SU-DHL-6 (cell line): ENCODE results near the gene ACADSB.
A peak's percentile ranks its signal among the peaks of the same experiment; 100 is the strongest.

Experiments used
- H2AFZ ChIP-seq: fragments of 200-600 bp; sonication (generic); 2 replicates; pipeline ENCODE4 v1.6.1; 2014; ENCODE audit warnings: low read depth, mild to moderate bottlenecking, moderate library complexity, mixed read lengths, antibody characterized with exemption, low read length; ENCODE audit not compliant: severe bottlenecking
- H3F3A ChIP-seq: fragments of 200-600 bp; shearing (Covaris generic); 2 replicates; pipeline ENCODE4 v1.6.0; 2016; ENCODE audit warnings: antibody characterized with exemption, mild to moderate bottlenecking; ENCODE audit not compliant: insufficient read depth
- H3K27ac ChIP-seq: fragments of 200-600 bp; sonication (generic); 2 replicates; pipeline ENCODE4 v1.5.1; 2016; ENCODE audit warnings: low read depth, mild to moderate bottlenecking, low read length, moderate library complexity, mixed read lengths
- H3K27me3 ChIP-seq: fragments of 200-600 bp; sonication (generic), shearing (Covaris generic); 2 replicates; pipeline ENCODE4 v1.6.0; 2014; ENCODE audit warnings: mild to moderate bottlenecking, low read length
- H3K36me3 ChIP-seq: fragments of 200-600 bp; sonication (generic); 2 replicates; pipeline ENCODE4 v1.6.1; 2014; ENCODE audit warnings: mild to moderate bottlenecking, low read length, mixed read lengths
- H3K4me2 ChIP-seq: fragments of 300-600, 200-600 bp; shearing (Covaris generic), sonication (generic); 2 replicates; pipeline ENCODE4 v1.6.0; 2014; ENCODE audit warnings: low read length, low read depth, mild to moderate bottlenecking; ENCODE audit not compliant: poor library complexity, severe bottlenecking
- H3K4me3 ChIP-seq: fragments of 200-600 bp; sonication (generic); 2 replicates; pipeline ENCODE4 v1.5.1; 2014; ENCODE audit warnings: antibody characterized with exemption, low read length, mild to moderate bottlenecking, mixed read lengths; ENCODE audit not compliant: insufficient read depth, poor library complexity, severe bottlenecking
- H3K79me2 ChIP-seq: fragments of 200-600 bp; sonication (generic); 2 replicates; pipeline ENCODE4 v1.6.1; 2014; ENCODE audit warnings: mild to moderate bottlenecking, low read length, moderate library complexity; ENCODE audit not compliant: insufficient read depth
- H3K9ac ChIP-seq: fragments of 200-600 bp; sonication (generic); 2 replicates; pipeline ENCODE4 v1.7.0; 2014; ENCODE audit warnings: mild to moderate bottlenecking, low read length
- H3K9me2 ChIP-seq: fragments of 200-600 bp; sonication (generic); replicated peaks from 2 replicates; pipeline ENCODE4 v1.6.1; 2014; ENCODE audit warnings: low read length; ENCODE audit not compliant: insufficient read depth
- H3K9me3 ChIP-seq: fragments of 200-600 bp; sonication (generic); 2 replicates; pipeline ENCODE4 v1.6.1; 2014; ENCODE audit warnings: low read length, mixed read lengths; ENCODE audit not compliant: insufficient read depth
- H4K20me1 ChIP-seq: fragments of 200-600 bp; sonication (generic); 2 replicates; pipeline ENCODE4 v1.6.1; 2014; ENCODE audit warnings: low read depth, mild to moderate bottlenecking, antibody characterized with exemption, low read length, moderate library complexity, mixed read lengths
- EZH2phosphoT487 ChIP-seq: fragments of 200-600 bp; sonication (generic), shearing (Covaris generic); conservative IDR thresholded peaks from 2 replicates; pipeline ENCODE4 v1.6.1; 2018; ENCODE audit warnings: mild to moderate bottlenecking, antibody characterized with exemption, low read length, moderate library complexity, mixed read lengths
- TF ChIP-seq, protein P1 (sequence below): fragments of 200-600 bp; sonication (generic); IDR thresholded peaks from one replicate; pipeline ENCODE4 v1.5.1; 2017; ENCODE audit warnings: antibody characterized with exemption, mild to moderate bottlenecking, low read length, moderate library complexity; ENCODE audit not compliant: insufficient read depth, poor library complexity, severe bottlenecking

Gene ACADSB

DNA sequence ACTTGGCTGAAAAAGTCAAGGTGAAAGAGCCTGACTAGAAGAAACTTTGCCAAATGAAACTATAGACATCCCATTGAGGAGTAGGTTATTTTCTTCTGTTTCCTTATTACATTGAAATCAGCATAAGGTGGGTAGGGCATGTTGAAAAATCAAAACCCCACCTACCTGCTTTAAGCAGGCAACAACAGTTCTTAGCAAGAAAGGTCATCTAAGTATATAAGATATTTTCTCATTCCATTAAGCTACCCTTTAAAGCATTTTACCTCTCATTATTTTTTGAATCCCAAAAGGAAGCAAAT is 30.8 kb downstream of the ACADSB start:
- H2AFZ ChIP-seq: no peak overlapping the region
- no peaks in the 10 kb centered on the region for H3K9me2 ChIP-seq
- no peaks in the 10 kb centered on the region for H3K27me3 ChIP-seq
- no peak overlapping the region for H3K4me2 ChIP-seq
- H3F3A ChIP-seq: no peaks in the 10 kb centered on the region
- H4K20me1 ChIP-seq: no peaks in the 10 kb centered on the region
- no peaks in the 10 kb centered on the region for H3K79me2 ChIP-seq
- H3K9me3 ChIP-seq: no peaks in the 10 kb centered on the region
- TF ChIP-seq, protein P1, sequence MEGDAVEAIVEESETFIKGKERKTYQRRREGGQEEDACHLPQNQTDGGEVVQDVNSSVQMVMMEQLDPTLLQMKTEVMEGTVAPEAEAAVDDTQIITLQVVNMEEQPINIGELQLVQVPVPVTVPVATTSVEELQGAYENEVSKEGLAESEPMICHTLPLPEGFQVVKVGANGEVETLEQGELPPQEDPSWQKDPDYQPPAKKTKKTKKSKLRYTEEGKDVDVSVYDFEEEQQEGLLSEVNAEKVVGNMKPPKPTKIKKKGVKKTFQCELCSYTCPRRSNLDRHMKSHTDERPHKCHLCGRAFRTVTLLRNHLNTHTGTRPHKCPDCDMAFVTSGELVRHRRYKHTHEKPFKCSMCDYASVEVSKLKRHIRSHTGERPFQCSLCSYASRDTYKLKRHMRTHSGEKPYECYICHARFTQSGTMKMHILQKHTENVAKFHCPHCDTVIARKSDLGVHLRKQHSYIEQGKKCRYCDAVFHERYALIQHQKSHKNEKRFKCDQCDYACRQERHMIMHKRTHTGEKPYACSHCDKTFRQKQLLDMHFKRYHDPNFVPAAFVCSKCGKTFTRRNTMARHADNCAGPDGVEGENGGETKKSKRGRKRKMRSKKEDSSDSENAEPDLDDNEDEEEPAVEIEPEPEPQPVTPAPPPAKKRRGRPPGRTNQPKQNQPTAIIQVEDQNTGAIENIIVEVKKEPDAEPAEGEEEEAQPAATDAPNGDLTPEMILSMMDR: no peak
- TF ChIP-seq EZH2phosphoT487: no peak
- H3K9ac ChIP-seq: no peak overlapping the region
- no peaks in the 10 kb centered on the region for H3K36me3 ChIP-seq
- no peak overlapping the region for H3K27ac ChIP-seq
- H3K4me3 ChIP-seq: no peak overlapping the region

DNA sequence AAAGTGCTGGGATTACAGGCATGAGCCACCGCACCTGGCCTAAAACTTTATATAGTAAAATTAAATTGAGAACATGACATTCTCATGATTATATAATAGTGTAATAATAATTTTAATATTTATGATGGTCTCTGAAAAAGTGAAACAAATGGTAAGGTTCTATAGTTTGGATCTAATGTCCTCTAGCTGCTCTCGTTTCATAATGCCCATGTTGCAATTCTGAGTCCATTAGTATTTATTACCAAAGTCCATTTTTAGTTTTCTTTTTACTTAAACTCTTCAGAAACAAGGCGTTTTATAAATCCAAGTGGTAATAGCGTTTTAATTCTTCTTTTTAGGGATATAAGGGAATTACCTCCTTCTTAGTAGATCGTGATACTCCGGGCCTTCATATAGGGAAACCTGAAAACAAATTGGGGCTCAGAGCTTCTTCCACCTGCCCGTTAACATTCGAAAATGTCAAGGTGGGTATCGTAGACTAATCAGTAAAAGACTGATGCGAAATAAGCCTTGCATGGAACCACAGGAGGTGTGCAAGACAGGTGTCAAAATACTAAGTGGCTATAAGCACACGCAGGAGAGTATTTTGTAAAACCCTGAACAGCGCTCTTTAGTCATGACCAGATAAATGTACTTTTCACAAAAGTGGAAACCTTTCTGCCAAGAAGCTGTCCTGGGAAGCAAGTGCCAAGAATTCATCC is 34.1 kb downstream of the ACADSB start:
- Histone ChIP-seq H3K27me3 (no peaks in the 10 kb centered on the region), H3K36me3 (no peaks in the 10 kb centered on the region), H3F3A (no peaks in the 10 kb centered on the region), H3K79me2 (no peaks in the 10 kb centered on the region), H3K4me3 (no peak overlapping the region), H3K9me3 (no peaks in the 10 kb centered on the region), H3K4me2 (no peak overlapping the region), H2AFZ (no peak overlapping the region), H3K9me2 (no peaks in the 10 kb centered on the region), H3K9ac (no peak overlapping the region), H4K20me1 (no peaks in the 10 kb centered on the region), H3K27ac (no peak overlapping the region)
- no peak for TF ChIP-seq EZH2phosphoT487
- TF ChIP-seq, protein P1: no peak

GRCh38 chr10:123043409-123043925 is 34.7 kb downstream of the ACADSB start:
- H4K20me1 ChIP-seq: no peaks in the 10 kb centered on the region
- no peaks in the 10 kb centered on the region for H3F3A ChIP-seq
- no peaks in the 10 kb centered on the region for H3K9me3 ChIP-seq
- no peak overlapping the region for H3K4me2 ChIP-seq
- no peaks in the 10 kb centered on the region for H3K9me2 ChIP-seq
- H3K27ac ChIP-seq: no peak overlapping the region
- no peaks in the 10 kb centered on the region for H3K27me3 ChIP-seq
- H3K4me3 ChIP-seq: no peak overlapping the region
- no peak for TF ChIP-seq EZH2phosphoT487
- TF ChIP-seq, protein P1: peak; percentile 76
- no peaks in the 10 kb centered on the region for H3K79me2 ChIP-seq
- H2AFZ ChIP-seq: no peak overlapping the region
- H3K9ac ChIP-seq: no peak overlapping the region
- H3K36me3 ChIP-seq: no peaks in the 10 kb centered on the region
